ENCODE data around the gene NT5C. TPM values are rescaled to one million over a fixed set of nuclear protein-coding genes. Genes with fewer than 3 reads are reported as not detected.

Gene NT5C
- total RNA-seq, 1 experiment from 2014 or later = 115 TPM

GRCh38 chr17:75102385-75102821 is 29.1 kb downstream of the NT5C start:
- CTCF ChIA-PET = interaction anchor here (1.2 kb wide), 1 partner anchor 12 kb away, joined by 3 read pairs; no protein-coding TSS in a partner anchor
- ATAC-seq = no peak

More at GRCh38 chr17:75102385-75102821, 29.1 kb downstream of the NT5C start:
- peaks cover 16 to 40% of the 10 kb centered on the region in 2 experiments for H3K36me3 ChIP-seq (ENCODE audit: control insufficient read depth in 1 of 2, insufficient read depth in 2 of 2, low read length in 2 of 2)
- intact Hi-C loops (cut with micrococcal nuclease) = loop anchor here (10.0 kb wide), 1 partner anchor 48 kb away; no protein-coding TSS in a partner anchor
- DNase-seq (ENCODE audit: low read depth, low spot score) = no peak
- H3K4me1 ChIP-seq (ENCODE audit: control insufficient read depth in 1 of 2, insufficient read depth in 2 of 2, low read length in 2 of 2) = peaks cover 12 to 18% of the 10 kb centered on the region in 2 experiments; a peak in 2 of 4 replicates
- H2AFZ ChIP-seq (ENCODE audit: low read depth, low read length, poor library complexity, severe bottlenecking) = no peak overlapping the region
- RAD21 ChIA-PET (ENCODE audit: low non-redundant PET in 1 of 2, low total read pairs in 2 of 2, uncharacterized antibody in 2 of 2, unreplicated experiment in 2 of 2) = no interaction called here
- H3K9me3 ChIP-seq (ENCODE audit: control insufficient read depth in 1 of 2, insufficient read depth in 1 of 2, low read depth in 1 of 2, low read length in 2 of 2) = no peaks in the 10 kb centered on the region
- no peak overlapping the region for H3K27ac ChIP-seq (ENCODE audit: low read depth, low read length)
- no peaks in the 10 kb centered on the region for H3K79me2 ChIP-seq (ENCODE audit: insufficient read depth, low read length)
- BruUV-seq (replicated peaks) = no TSS peak
- no peaks in the 10 kb centered on the region for H3K27me3 ChIP-seq (ENCODE audit: insufficient read depth, low read length)
- H3K9me2 ChIP-seq (ENCODE audit: insufficient read depth) = no peaks in the 10 kb centered on the region
- H4K20me1 ChIP-seq (ENCODE audit: insufficient read depth) = no peaks in the 10 kb centered on the region
- POLR2A ChIA-PET = interaction anchor here (1.2 to 1.9 kb wide), 3 partner anchors 15 to 23 kb away, joined by 3 to 7 read pairs (median 3); partner anchors contain the start of gene SLC16A5
- no peak overlapping the region for H3K4me2 ChIP-seq (ENCODE audit: low read length)
- H3K4me3 ChIP-seq (replicated peaks in 1 of 2; ENCODE audit: low read depth in 1 of 2, low read length in 2 of 2) = no peak overlapping the region
- no peak for TF ChIP-seq RAD21 (IDR thresholded peaks at IDR 0.05; ENCODE audit: low read depth)
- TF ChIP-seq, protein P1, sequence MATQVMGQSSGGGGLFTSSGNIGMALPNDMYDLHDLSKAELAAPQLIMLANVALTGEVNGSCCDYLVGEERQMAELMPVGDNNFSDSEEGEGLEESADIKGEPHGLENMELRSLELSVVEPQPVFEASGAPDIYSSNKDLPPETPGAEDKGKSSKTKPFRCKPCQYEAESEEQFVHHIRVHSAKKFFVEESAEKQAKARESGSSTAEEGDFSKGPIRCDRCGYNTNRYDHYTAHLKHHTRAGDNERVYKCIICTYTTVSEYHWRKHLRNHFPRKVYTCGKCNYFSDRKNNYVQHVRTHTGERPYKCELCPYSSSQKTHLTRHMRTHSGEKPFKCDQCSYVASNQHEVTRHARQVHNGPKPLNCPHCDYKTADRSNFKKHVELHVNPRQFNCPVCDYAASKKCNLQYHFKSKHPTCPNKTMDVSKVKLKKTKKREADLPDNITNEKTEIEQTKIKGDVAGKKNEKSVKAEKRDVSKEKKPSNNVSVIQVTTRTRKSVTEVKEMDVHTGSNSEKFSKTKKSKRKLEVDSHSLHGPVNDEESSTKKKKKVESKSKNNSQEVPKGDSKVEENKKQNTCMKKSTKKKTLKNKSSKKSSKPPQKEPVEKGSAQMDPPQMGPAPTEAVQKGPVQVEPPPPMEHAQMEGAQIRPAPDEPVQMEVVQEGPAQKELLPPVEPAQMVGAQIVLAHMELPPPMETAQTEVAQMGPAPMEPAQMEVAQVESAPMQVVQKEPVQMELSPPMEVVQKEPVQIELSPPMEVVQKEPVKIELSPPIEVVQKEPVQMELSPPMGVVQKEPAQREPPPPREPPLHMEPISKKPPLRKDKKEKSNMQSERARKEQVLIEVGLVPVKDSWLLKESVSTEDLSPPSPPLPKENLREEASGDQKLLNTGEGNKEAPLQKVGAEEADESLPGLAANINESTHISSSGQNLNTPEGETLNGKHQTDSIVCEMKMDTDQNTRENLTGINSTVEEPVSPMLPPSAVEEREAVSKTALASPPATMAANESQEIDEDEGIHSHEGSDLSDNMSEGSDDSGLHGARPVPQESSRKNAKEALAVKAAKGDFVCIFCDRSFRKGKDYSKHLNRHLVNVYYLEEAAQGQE (IDR thresholded peaks at IDR 0.05; ENCODE audit: low read depth) = no peak
- TF ChIP-seq FOSL1 (IDR thresholded peaks at IDR 0.05; ENCODE audit: low read depth) = no peak
- no peak for TF ChIP-seq POLR2AphosphoS5 (IDR thresholded peaks at IDR 0.05; ENCODE audit: low read depth, low read length)
- TF ChIP-seq EZH2 (IDR thresholded peaks at IDR 0.05) = no peak
- no peak for TF ChIP-seq SP1 (IDR thresholded peaks at IDR 0.05; ENCODE audit: low read depth)
- no peak for TF ChIP-seq CBX3 (IDR thresholded peaks at IDR 0.05; ENCODE audit: low read depth)
- no peak for TF ChIP-seq JUND (IDR thresholded peaks at IDR 0.05)
- TF ChIP-seq, protein P2, sequence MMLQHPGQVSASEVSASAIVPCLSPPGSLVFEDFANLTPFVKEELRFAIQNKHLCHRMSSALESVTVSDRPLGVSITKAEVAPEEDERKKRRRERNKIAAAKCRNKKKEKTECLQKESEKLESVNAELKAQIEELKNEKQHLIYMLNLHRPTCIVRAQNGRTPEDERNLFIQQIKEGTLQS (IDR thresholded peaks at IDR 0.05) = no peak
- no peak for TF ChIP-seq ZFX (IDR thresholded peaks at IDR 0.05)
- TF ChIP-seq CTCF (IDR thresholded peaks at IDR 0.05 in 2 of 3, conservative IDR thresholded peaks at IDR 0.05 in 1 of 3; ENCODE audit: borderline replicate concordance in 1 of 3, insufficient read depth in 1 of 3, low read depth in 2 of 3, low read length in 2 of 3) = no peak
- TF ChIP-seq POLR2A (IDR thresholded peaks at IDR 0.05; ENCODE audit: borderline replicate concordance, extremely low read depth, insufficient read depth, insufficient read length) = no peak
- no peak for TF ChIP-seq TCF7L2 (IDR thresholded peaks at IDR 0.05; ENCODE audit: borderline replicate concordance, extremely low read depth, insufficient read depth, insufficient read length)
- no peak for TF ChIP-seq SRF (IDR thresholded peaks at IDR 0.05; ENCODE audit: low read depth)
- no peak for TF ChIP-seq ZNF274 (IDR thresholded peaks at IDR 0.05; ENCODE audit: low read depth, low read length)
- no peak overlapping the region for H3K9ac ChIP-seq (ENCODE audit: low read length)

Data from HCT116 (cell line).